Psoas muscle (tissue), 8 donors: ENCODE measurements around the gene SORCS1. TPM values are rescaled to one million over a fixed set of nuclear protein-coding genes. Genes with fewer than 3 reads are reported as not detected.

ENCODE experiments used
- ATAC-seq, 4 donors: fragments of 200-7000 bp; cut with Tn5 transposase; one replicate each; pipeline ENCODE4 v1.9.1; 2020; ENCODE audit warnings: moderate library complexity in 3 of 4, mild to moderate bottlenecking in 2 of 4
- DNase-seq, 2 donors: peaks; one replicate each; pipeline ENCODE4 v3.0.0-alpha.2; 2020
- H3K27ac ChIP-seq: fragments of 200-600 bp; one replicate; pipeline ENCODE4 v1.8.0; 2022
- H3K27me3 ChIP-seq, 3 donors: fragments of 200-600 bp in 1 of 3; one replicate each; pipeline versions ENCODE4 v1.6.1 to v1.8.0; 2013 to 2022; ENCODE audit warnings: low read length in 2 of 3, mild to moderate bottlenecking in 2 of 3, moderate library complexity in 1 of 3; ENCODE audit not compliant: insufficient read depth in 3 of 3
- H3K36me3 ChIP-seq, 2 donors: fragments of 200-600 bp in 1 of 2; one replicate each; pipeline versions ENCODE4 v1.6.1 to v1.8.0; 2013 to 2022; ENCODE audit warnings: low read depth in 1 of 2, mild to moderate bottlenecking in 1 of 2, moderate library complexity in 1 of 2; ENCODE audit not compliant: insufficient read depth in 1 of 2
- H3K4me1 ChIP-seq: fragments of 200-600 bp; one replicate; pipeline ENCODE4 v1.8.0; 2022
- H3K4me3 ChIP-seq: fragments of 200-600 bp; one replicate; pipeline ENCODE4 v1.8.0; 2022; ENCODE audit warnings: mild to moderate bottlenecking
- H3K9me3 ChIP-seq: fragments of 200-600 bp; one replicate; pipeline ENCODE4 v1.8.0; 2022
- CTCF ChIP-seq: fragments of 200-600 bp; IDR thresholded peaks from one replicate; pipeline ENCODE4 v1.8.0; 2022; ENCODE audit warnings: antibody characterized with exemption
- WGBS, 3 donors: extraction: QIAGEN DNeasy Blood & Tissue Kit; methylation state at CpG; one replicate each; pipeline versions ENCODE4 v1.1.6 to v1.1.7; 2013; 5-methylcytosine and 5-hydroxymethylcytosine counted together
- intact Hi-C, 2 donors: fragments of 100-400 bp; cut with DNase I; formaldehyde crosslinking; loops; one replicate each; pipeline versions ENCODE4 v1.11.0 to v1.14.2; 2022
- polyA plus RNA-seq, 3 donors: library from polyadenylated mRNA; stranded (reverse); fragments of 200-250 nt; gene quantifications; one replicate each; pipeline ENCODE4 v1.2.3, GENCODE V29; 2013
- total RNA-seq, 4 donors: library from RNA; stranded (reverse); fragmentation: NEBNext Ultra II Directional in 2 of 4; extraction: Animal tissue kit (Norgen Biotek cat#: 25700) in 2 of 4; gene quantifications; one replicate each; pipeline versions ENCODE4 v1.2.1 to v1.2.4, GENCODE V29; 2021 to 2023
- donor health status: healthy with polysubstance abuse.
- donor health status: DM: no; HTN: no; CAD: no; lungs with moderate emphysema.
- donor health status: Bipolar disorder and iron deficiency.
- donor health status: healthy.
- donor health status: DM: yes; HTN: yes; CAD: no.
- donor health status: DM: no; HTN: no; CAD: no.
- donor health status: DM: no; HTN: no; CAD: no.
- donor health status: DM: yes; HTN: yes; CAD: no.

SORCS1 gene
- total and polyA plus RNA-seq, 7 donors, result 0.03 to 0.36 (median 0.25) TPM; not detected in 1

DNA sequence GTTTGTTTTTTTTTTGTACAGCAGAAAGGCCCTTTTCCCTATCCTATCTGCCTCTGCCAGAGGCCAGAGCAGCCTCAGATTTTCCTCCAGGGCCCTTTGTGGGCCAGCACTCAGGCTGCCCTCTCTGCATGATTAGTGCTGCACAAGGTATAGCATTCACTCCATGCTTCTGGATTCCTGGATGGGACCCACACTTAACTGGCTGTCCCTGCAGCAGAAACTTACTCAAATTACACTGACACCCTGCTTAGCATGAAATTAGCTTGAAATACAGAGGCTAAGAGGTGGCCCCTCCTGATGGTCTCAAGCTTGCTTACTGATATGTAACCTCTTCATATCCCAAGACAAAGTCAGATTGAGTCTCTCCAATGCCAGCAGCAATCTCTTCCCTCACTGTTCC, 239.3 kb downstream of the SORCS1 start:
- Histone ChIP-seq H3K27me3 (no peaks in the 10 kb centered on the region), H3K27ac (no peak overlapping the region), H3K9me3 (no peaks in the 10 kb centered on the region), H3K36me3 (no peaks in the 10 kb centered on the region), H3K4me3 (no peak overlapping the region), H3K4me1 (no peaks in the 10 kb centered on the region)
- no peak for ATAC-seq
- intact Hi-C loops, result no loop called here
- TF ChIP-seq CTCF, result no peak
- no peak for DNase-seq

DNA sequence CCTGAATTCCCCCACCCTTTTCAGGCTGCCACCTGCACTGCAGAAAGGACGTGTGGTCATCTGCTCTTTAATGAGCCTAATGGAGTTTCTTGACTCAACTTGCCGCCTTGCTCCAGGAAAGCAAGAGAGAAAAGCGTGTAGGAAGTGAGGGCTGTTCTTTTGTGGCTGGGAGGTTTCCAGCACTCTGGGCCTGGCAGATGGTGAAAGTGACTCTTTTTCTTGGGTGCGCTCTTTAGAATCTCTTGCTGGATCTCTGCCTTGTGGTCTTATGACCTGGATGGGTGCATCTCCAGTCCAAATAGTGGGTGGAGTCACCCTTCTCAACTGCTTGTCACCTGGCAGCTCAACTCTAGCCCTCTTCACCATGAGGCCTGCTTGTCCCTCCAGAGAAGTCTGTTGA, 244.0 kb downstream of the SORCS1 start:
- Histone ChIP-seq H3K4me1 (no peaks in the 10 kb centered on the region), H3K36me3 (no peaks in the 10 kb centered on the region), H3K9me3 (no peaks in the 10 kb centered on the region), H3K27me3 (no peaks in the 10 kb centered on the region), H3K27ac (no peak overlapping the region), H3K4me3 (no peak overlapping the region)
- ATAC-seq (no peak), DNase-seq (no peak)
- intact Hi-C loops, result no loop called here
- WGBS, 3 donors, result 72 to 75% (median 72%) methylated on average over 4 of the region's 4 CpGs
- no peak for TF ChIP-seq CTCF

- ATAC-seq, result no peak
- Histone ChIP-seq H3K27ac (no peak overlapping the region), H3K36me3 (no peaks in the 10 kb centered on the region), H3K4me1 (no peaks in the 10 kb centered on the region), H3K27me3 (no peaks in the 10 kb centered on the region), H3K4me3 (no peak overlapping the region), H3K9me3 (no peaks in the 10 kb centered on the region)
- TF ChIP-seq CTCF, result no peak
- intact Hi-C loops, result no loop called here
- DNase-seq, result no peak
- 58 to 75% (median 67%) methylated on average over 3 of the region's 3 CpGs for WGBS, 3 donors
Observed at GRCh38 chr10:106919871-106920282, 244.6 kb downstream of the SORCS1 start.

DNA sequence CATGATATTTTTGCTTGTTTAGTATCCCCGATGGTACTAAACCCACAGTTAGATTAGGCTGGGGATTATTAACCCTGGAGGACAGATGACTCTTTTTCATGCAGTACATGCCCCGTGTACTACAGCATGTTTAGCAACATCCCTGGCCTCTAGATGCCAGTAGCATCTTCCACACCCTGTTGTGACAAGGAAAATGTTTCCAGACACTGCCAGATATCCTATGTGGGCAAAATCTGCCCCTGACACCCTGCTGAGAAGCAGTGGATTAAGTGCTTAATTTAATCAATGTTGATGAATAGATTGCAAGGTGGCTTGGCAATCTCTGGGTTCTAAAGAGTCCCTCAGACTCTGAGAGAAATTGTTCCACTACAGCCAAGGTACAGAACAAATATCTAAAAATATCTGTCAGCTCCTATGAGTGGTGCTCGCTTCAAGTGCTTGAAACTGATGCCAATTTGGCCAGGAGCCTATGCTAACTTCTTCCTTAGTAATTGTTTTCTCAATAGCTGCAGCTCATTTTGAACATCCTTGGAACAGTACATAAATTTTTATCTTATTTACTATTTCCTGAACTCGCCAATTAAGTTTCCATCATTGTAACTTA, 247.0 kb downstream of the SORCS1 start:
- 44 to 48% (median 45%) methylated on average over 4 of the region's 4 CpGs for WGBS, 3 donors
- no peak for TF ChIP-seq CTCF
- Histone ChIP-seq H3K27ac (no peak overlapping the region), H3K9me3 (no peaks in the 10 kb centered on the region), H3K36me3 (no peaks in the 10 kb centered on the region), H3K4me3 (no peak overlapping the region), H3K27me3 (no peaks in the 10 kb centered on the region), H3K4me1 (no peaks in the 10 kb centered on the region)
- ATAC-seq, result peak in 1 of 4 donors; percentile 57
- intact Hi-C loops, result no loop called here
- no peak for DNase-seq

- Histone ChIP-seq H3K4me1 (no peaks in the 10 kb centered on the region), H3K9me3 (no peaks in the 10 kb centered on the region), H3K27me3 (no peaks in the 10 kb centered on the region), H3K4me3 (no peak overlapping the region), H3K36me3 (no peaks in the 10 kb centered on the region), H3K27ac (no peak overlapping the region)
- DNase-seq (no peak), ATAC-seq (no peak)
- WGBS, 3 donors, result 39 to 45% (median 43%) methylated on average over 3 of the region's 3 CpGs
- intact Hi-C loops, result no loop called here
- TF ChIP-seq CTCF, result no peak
Observed at GRCh38 chr10:106914016-106914415, 250.5 kb downstream of the SORCS1 start.
